Liver (tissue), 9 donors: ENCODE measurements around the gene RNF41. TPM values are rescaled to one million over a fixed set of nuclear protein-coding genes. Genes with fewer than 3 reads are reported as not detected.

Experiments
- DNase-seq: peaks from one replicate; pipeline ENCODE4 v3.0.0-alpha.2; 2017; ENCODE audit warnings: low spot score
- H3K27ac ChIP-seq, 2 donors: one replicate each; pipeline ENCODE4 v1.7.0; 2013; ENCODE audit warnings: inconsistent platforms in 2 of 2, low read length in 2 of 2, control low read depth in 1 of 2, low read depth in 1 of 2, mild to moderate bottlenecking in 1 of 2
- H3K27me3 ChIP-seq, 4 donors: one replicate each; pipeline versions ENCODE4 v1.6.1 to v1.7.0; 2013; ENCODE audit warnings: low read length in 3 of 4, inconsistent platforms in 1 of 4, mild to moderate bottlenecking in 1 of 4, moderate library complexity in 1 of 4; ENCODE audit not compliant: control insufficient read depth in 4 of 4, insufficient read depth in 4 of 4
- H3K36me3 ChIP-seq, 4 donors: one replicate each; pipeline versions ENCODE4 v1.6.1 to v1.7.0; 2013; ENCODE audit warnings: low read length in 3 of 4, mild to moderate bottlenecking in 3 of 4, low read depth in 1 of 4, moderate library complexity in 1 of 4; ENCODE audit not compliant: control insufficient read depth in 4 of 4, insufficient read depth in 3 of 4
- H3K4me1 ChIP-seq, 4 donors: one replicate each; pipeline versions ENCODE4 v1.6.1 to v1.7.0; 2013; ENCODE audit warnings: low read length in 3 of 4, mild to moderate bottlenecking in 3 of 4, moderate library complexity in 1 of 4; ENCODE audit not compliant: control insufficient read depth in 4 of 4, insufficient read depth in 4 of 4
- H3K4me3 ChIP-seq, 3 donors: one replicate each; pipeline versions ENCODE4 v1.6.1 to v1.7.0; 2013; ENCODE audit warnings: low read length in 3 of 3, control low read depth in 1 of 3, low read depth in 1 of 3, mild to moderate bottlenecking in 1 of 3
- H3K9ac ChIP-seq, 2 donors: one replicate each; pipeline ENCODE4 v1.7.0; 2013; ENCODE audit warnings: low read length in 2 of 2, mild to moderate bottlenecking in 2 of 2, moderate library complexity in 2 of 2, control low read depth in 1 of 2, low read depth in 1 of 2
- H3K9me3 ChIP-seq, 4 donors: one replicate each; pipeline versions ENCODE4 v1.6.1 to v1.7.0; 2013; ENCODE audit warnings: low read length in 3 of 4; ENCODE audit not compliant: control insufficient read depth in 4 of 4
- FOXA1 ChIP-seq: IDR thresholded peaks from 2 replicates; pipeline ENCODE4 v1.6.1; 2016; ENCODE audit warnings: antibody characterized with exemption
- FOXA2 ChIP-seq: IDR thresholded peaks from 2 replicates; pipeline ENCODE4 v1.6.1; 2016; ENCODE audit warnings: antibody characterized with exemption
- HNF4A ChIP-seq, 2 donors: conservative IDR thresholded peaks; 2 replicates each; pipeline ENCODE4 v1.6.1; 2016; ENCODE audit warnings: antibody characterized with exemption in 2 of 2, mild to moderate bottlenecking in 2 of 2
- HNF4G ChIP-seq: IDR thresholded peaks from 2 replicates; pipeline ENCODE4 v1.6.1; 2016; ENCODE audit warnings: antibody characterized with exemption
- JUND ChIP-seq, 2 donors: IDR thresholded peaks; 2 replicates each; pipeline ENCODE4 v1.6.1; 2016; ENCODE audit warnings: antibody characterized with exemption in 2 of 2
- RAD21 ChIP-seq, 2 donors: IDR thresholded peaks; 2 replicates each; pipeline ENCODE4 v1.6.1; 2016; ENCODE audit warnings: antibody characterized with exemption in 2 of 2, mild to moderate bottlenecking in 2 of 2
- RXRA ChIP-seq, 2 donors: IDR thresholded peaks; 2 replicates each; pipeline ENCODE4 v1.6.1; 2017 to 2018; ENCODE audit warnings: antibody characterized with exemption in 2 of 2, mild to moderate bottlenecking in 1 of 2
- SP1 ChIP-seq: IDR thresholded peaks from 2 replicates; pipeline ENCODE4 v1.6.1; 2018; ENCODE audit warnings: antibody characterized with exemption, mild to moderate bottlenecking
- TAF1 ChIP-seq: conservative IDR thresholded peaks from 2 replicates; pipeline ENCODE4 v1.6.1; 2016; ENCODE audit warnings: antibody characterized with exemption, mild to moderate bottlenecking
- WGBS: extraction: QIAGEN DNeasy Blood & Tissue Kit; methylation state at CpG from one replicate; pipeline ENCODE4 v1.1.7; 2013; 5-methylcytosine and 5-hydroxymethylcytosine counted together
- polyA plus RNA-seq, 2 donors: library from polyadenylated mRNA; stranded (reverse) in 1 of 2; unstranded in 1 of 2; fragments of 200-250 nt in 1 of 2; fragments of >200 nt in 1 of 2; fragmentation: Nextera tagmentation in 1 of 2; extraction: Ambion mirVana in 1 of 2; gene quantifications; one replicate each; pipeline versions ENCODE4 v1.2.1 to v1.2.3, GENCODE V29; 2013 to 2015
- total RNA-seq, 2 donors: library from RNA; depleted of rRNA; stranded (reverse); fragments of >200 nt; gene quantifications; one replicate each; pipeline ENCODE4 v1.2.3, GENCODE V29; 2014
- TF ChIP-seq, protein P1 (sequence below): fragments of 150-350 bp; IDR thresholded peaks from 2 replicates; pipeline ENCODE4 v1.5.1; 2017; ENCODE audit warnings: improper control_type of control experiment, low read depth, low read length; ENCODE audit not compliant: missing input control
- TF ChIP-seq, protein P2 (sequence below): IDR thresholded peaks from 2 replicates; pipeline ENCODE4 v1.6.1; 2016; ENCODE audit warnings: antibody characterized with exemption
- donor health status: healthy.
- donor health status: healthy.
- donor health status: healthy.
- donor health status: healthy.
- donor health status: healthy.

Gene RNF41
- total and polyA plus RNA-seq, 4 donors, result 7.6 to 31.8 (median 16.8) TPM

DNA sequence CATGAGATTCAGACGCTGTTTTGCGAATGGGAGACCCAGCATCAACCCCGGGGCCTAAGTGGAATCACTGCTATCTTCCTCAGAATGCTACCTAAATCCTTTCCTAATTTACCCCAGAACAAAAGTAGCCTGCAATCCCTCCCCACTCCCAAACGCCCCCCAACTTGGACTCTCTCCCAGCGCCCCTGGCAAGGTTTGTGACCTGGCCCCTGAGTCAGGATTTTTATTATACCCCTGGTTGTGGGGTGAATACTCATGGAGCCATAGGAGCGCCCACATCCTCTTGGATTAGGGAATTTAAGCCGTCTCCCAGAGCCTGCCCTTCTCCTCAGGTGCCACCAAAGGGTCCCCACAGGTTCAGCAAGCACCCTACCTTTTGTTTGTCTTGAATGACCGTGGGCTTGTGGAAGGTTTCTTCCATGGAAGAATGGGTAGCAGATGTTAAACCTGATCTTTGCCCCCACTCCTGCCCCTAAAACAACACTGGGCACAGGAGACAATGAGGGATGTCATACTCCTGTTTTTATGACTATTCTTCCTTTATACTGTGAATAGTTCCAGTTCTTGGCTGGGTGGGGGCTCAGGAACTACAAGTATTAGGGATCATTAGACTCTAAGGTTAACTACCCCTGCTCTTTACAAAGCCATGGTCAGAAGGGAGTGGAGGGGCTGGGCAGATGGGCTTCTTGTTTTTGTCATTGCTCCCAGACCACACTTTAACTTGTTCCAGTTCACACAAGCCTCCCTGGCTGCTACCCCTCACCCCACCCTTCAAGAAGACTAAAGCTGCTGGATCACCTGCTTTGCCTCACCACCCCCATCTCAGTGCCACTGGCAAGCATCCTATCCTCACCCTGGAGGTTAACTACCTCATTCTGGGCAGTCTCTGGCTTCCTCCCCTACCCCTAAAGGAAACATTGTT is 68.7 kb downstream of the RNF41 start:
- no peak for DNase-seq
- Histone ChIP-seq H3K36me3 (no peaks in the 10 kb centered on the region), H3K27me3 (no peaks in the 10 kb centered on the region), H3K27ac (peak overlapping the region; percentile 88 to 98), H3K9me3 (no peaks in the 10 kb centered on the region), H3K4me3 (peak overlapping the region; percentile 4 to 83 (median 79)), H3K9ac (peak overlapping the region; percentile 76 to 86), H3K4me1 (peaks cover 9 to 37% (median 28%) of the 10 kb centered on the region in 4 donors)
- TF ChIP-seq FOXA1 (no peak), RAD21 (IDR thresholded peaks at IDR 0.05) (no peak), FOXA2 (no peak), HNF4G (no peak), SP1 (no peak), TAF1 (no peak), HNF4A (conservative IDR thresholded peaks at IDR 0.05) (no peak), JUND (IDR thresholded peaks at IDR 0.05) (no peak), RXRA (IDR thresholded peaks at IDR 0.05) (no peak)
- TF ChIP-seq, protein P1, sequence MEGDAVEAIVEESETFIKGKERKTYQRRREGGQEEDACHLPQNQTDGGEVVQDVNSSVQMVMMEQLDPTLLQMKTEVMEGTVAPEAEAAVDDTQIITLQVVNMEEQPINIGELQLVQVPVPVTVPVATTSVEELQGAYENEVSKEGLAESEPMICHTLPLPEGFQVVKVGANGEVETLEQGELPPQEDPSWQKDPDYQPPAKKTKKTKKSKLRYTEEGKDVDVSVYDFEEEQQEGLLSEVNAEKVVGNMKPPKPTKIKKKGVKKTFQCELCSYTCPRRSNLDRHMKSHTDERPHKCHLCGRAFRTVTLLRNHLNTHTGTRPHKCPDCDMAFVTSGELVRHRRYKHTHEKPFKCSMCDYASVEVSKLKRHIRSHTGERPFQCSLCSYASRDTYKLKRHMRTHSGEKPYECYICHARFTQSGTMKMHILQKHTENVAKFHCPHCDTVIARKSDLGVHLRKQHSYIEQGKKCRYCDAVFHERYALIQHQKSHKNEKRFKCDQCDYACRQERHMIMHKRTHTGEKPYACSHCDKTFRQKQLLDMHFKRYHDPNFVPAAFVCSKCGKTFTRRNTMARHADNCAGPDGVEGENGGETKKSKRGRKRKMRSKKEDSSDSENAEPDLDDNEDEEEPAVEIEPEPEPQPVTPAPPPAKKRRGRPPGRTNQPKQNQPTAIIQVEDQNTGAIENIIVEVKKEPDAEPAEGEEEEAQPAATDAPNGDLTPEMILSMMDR, result no peak
- TF ChIP-seq, protein P2, sequence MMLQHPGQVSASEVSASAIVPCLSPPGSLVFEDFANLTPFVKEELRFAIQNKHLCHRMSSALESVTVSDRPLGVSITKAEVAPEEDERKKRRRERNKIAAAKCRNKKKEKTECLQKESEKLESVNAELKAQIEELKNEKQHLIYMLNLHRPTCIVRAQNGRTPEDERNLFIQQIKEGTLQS, result no peak
- WGBS, result 18% methylated on average over 8 of the region's 8 CpGs

Other genes starting within 250 kb of the RNF41 start
- 10 to 100 TPM; 40.7 to 44.0 TPM for gene RAB5B, start 247.8 kb downstream of the RNF41 start, total RNA-seq
- 10 to 100 TPM; 20.7 to 36.0 TPM for gene RAB5B, start 247.8 kb downstream of the RNF41 start, polyA plus RNA-seq
- gene SUOX, start 224.6 kb downstream of the RNF41 start, total RNA-seq, result 10 to 100 TPM; 17.3 to 39.3 TPM
- gene SUOX, start 224.6 kb downstream of the RNF41 start, polyA plus RNA-seq, result 10 to 100 TPM; 33.0 to 33.1 TPM
- 1 to 10 TPM in 1 of 2 donors, under 1 TPM in 1; 0.47 to 1.9 TPM for gene IKZF4, start 200.9 kb downstream of the RNF41 start, total RNA-seq
- gene IKZF4, start 200.9 kb downstream of the RNF41 start, polyA plus RNA-seq, result under 1 TPM; 0.69 to 0.80 TPM
- 100 to 1,000 TPM in 1 of 2 donors, 10 to 100 TPM in 1; 62.2 to 187 TPM for gene RPS26, start 180.0 kb downstream of the RNF41 start, total RNA-seq
- gene RPS26, start 180.0 kb downstream of the RNF41 start, polyA plus RNA-seq, result 100 to 1,000 TPM; 250 to 402 TPM
- 100 to 1,000 TPM in 1 of 2 donors, 10 to 100 TPM in 1; 69.0 to 141 TPM for gene ERBB3, start 141.8 kb downstream of the RNF41 start, total RNA-seq
- gene ERBB3, start 141.8 kb downstream of the RNF41 start, polyA plus RNA-seq, result 10 to 100 TPM; 32.4 to 34.2 TPM
- 100 to 1,000 TPM in 1 of 2 donors, 10 to 100 TPM in 1; 74.3 to 148 TPM for gene PA2G4, start 117.4 kb downstream of the RNF41 start, total RNA-seq
- 10 to 100 TPM; 56.8 to 62.9 TPM for gene PA2G4, start 117.4 kb downstream of the RNF41 start, polyA plus RNA-seq
- gene RPL41, start 105.3 kb downstream of the RNF41 start, total RNA-seq, result 1,000 to 10,000 TPM in 1 of 2 donors, 100 to 1,000 TPM in 1; 979 to 1,323 TPM
- gene RPL41, start 105.3 kb downstream of the RNF41 start, polyA plus RNA-seq, result 1,000 to 10,000 TPM; 1,640 to 2,155 TPM
- 1 to 10 TPM; 2.0 to 5.2 TPM for gene ZC3H10, start 103.7 kb downstream of the RNF41 start, total RNA-seq
- 1 to 10 TPM; 1.3 to 1.8 TPM for gene ZC3H10, start 103.7 kb downstream of the RNF41 start, polyA plus RNA-seq
- 10 to 100 TPM; 59.5 to 93.5 TPM for gene ESYT1, start 93.7 kb downstream of the RNF41 start, total RNA-seq
- gene ESYT1, start 93.7 kb downstream of the RNF41 start, polyA plus RNA-seq, result 10 to 100 TPM; 41.0 to 58.1 TPM
- gene MYL6B, start 69.3 kb downstream of the RNF41 start, total RNA-seq, result 10 to 100 TPM in 1 of 2 donors, 1 to 10 TPM in 1; 3.7 to 14.2 TPM
- 10 to 100 TPM; 11.2 to 13.9 TPM for gene MYL6B, start 69.3 kb downstream of the RNF41 start, polyA plus RNA-seq
- 100 to 1,000 TPM; 298 to 482 TPM for gene MYL6, start 63.6 kb downstream of the RNF41 start, total RNA-seq
- gene MYL6, start 63.6 kb downstream of the RNF41 start, polyA plus RNA-seq, result 100 to 1,000 TPM; 766 to 975 TPM
- 10 to 100 TPM; 20.5 to 24.6 TPM for gene SMARCC2, start 32.4 kb downstream of the RNF41 start, total RNA-seq
- 10 to 100 TPM; 12.8 to 24.8 TPM for gene SMARCC2, start 32.4 kb downstream of the RNF41 start, polyA plus RNA-seq
- 10 to 100 TPM; 10.8 to 13.1 TPM for gene NABP2, start 2.4 kb upstream of the RNF41 start, total RNA-seq
- gene NABP2, start 2.4 kb upstream of the RNF41 start, polyA plus RNA-seq, result 10 to 100 TPM; 12.1 to 14.5 TPM
- 100 to 1,000 TPM; 157 to 195 TPM for gene SLC39A5, start 8.1 kb upstream of the RNF41 start, total RNA-seq
- gene SLC39A5, start 8.1 kb upstream of the RNF41 start, polyA plus RNA-seq, result 100 to 1,000 TPM; 125 to 126 TPM
- gene ANKRD52, start 36.5 kb upstream of the RNF41 start, total RNA-seq, result 10 to 100 TPM in 1 of 2 donors, 1 to 10 TPM in 1; 8.3 to 13.6 TPM
- 10 to 100 TPM in 1 of 2 donors, 1 to 10 TPM in 1; 5.4 to 10.3 TPM for gene ANKRD52, start 36.5 kb upstream of the RNF41 start, polyA plus RNA-seq
- 10 to 100 TPM in 1 of 2 donors, 1 to 10 TPM in 1; 3.2 to 40.7 TPM for gene COQ10A, start 45.0 kb upstream of the RNF41 start, total RNA-seq
- gene COQ10A, start 45.0 kb upstream of the RNF41 start, polyA plus RNA-seq, result 10 to 100 TPM in 1 of 2 donors, 1 to 10 TPM in 1; 9.5 to 21.6 TPM
- 10 to 100 TPM; 59.0 to 79.9 TPM for gene CS, start 78.4 kb upstream of the RNF41 start, total RNA-seq
- gene CS, start 78.4 kb upstream of the RNF41 start, polyA plus RNA-seq, result 10 to 100 TPM; 33.8 to 36.0 TPM
- gene CNPY2, start 94.1 kb upstream of the RNF41 start, total RNA-seq, result 10 to 100 TPM; 24.6 to 68.7 TPM
- 100 to 1,000 TPM in 1 of 2 donors, 10 to 100 TPM in 1; 72.6 to 163 TPM for gene CNPY2, start 94.1 kb upstream of the RNF41 start, polyA plus RNA-seq
- gene PAN2, start 112.1 kb upstream of the RNF41 start, total RNA-seq, result 10 to 100 TPM; 20.5 to 92.4 TPM
- gene PAN2, start 112.1 kb upstream of the RNF41 start, polyA plus RNA-seq, result 10 to 100 TPM; 26.9 to 28.5 TPM
- gene IL23A, start 117.0 kb upstream of the RNF41 start, total RNA-seq, result under 1 TPM in 1 of 2 donors, not detected in 1; 0.25 TPM
- under 1 TPM; 0.14 to 0.22 TPM for gene IL23A, start 117.0 kb upstream of the RNF41 start, polyA plus RNA-seq
- gene STAT2, start 138.2 kb upstream of the RNF41 start, total RNA-seq, result 100 to 1,000 TPM in 1 of 2 donors, 10 to 100 TPM in 1; 68.7 to 219 TPM
- gene STAT2, start 138.2 kb upstream of the RNF41 start, polyA plus RNA-seq, result 10 to 100 TPM; 48.4 to 64.5 TPM
- gene APOF, start 140.9 kb upstream of the RNF41 start, total RNA-seq, result 100 to 1,000 TPM in 1 of 2 donors, 10 to 100 TPM in 1; 11.9 to 109 TPM
- gene APOF, start 140.9 kb upstream of the RNF41 start, polyA plus RNA-seq, result 100 to 1,000 TPM; 203 to 335 TPM
- 10 to 100 TPM; 12.9 to 17.6 TPM for gene TIMELESS, start 227.5 kb upstream of the RNF41 start, total RNA-seq
- gene TIMELESS, start 227.5 kb upstream of the RNF41 start, polyA plus RNA-seq, result 1 to 10 TPM; 5.1 to 7.8 TPM
- gene MIP, start 232.7 kb upstream of the RNF41 start, total RNA-seq, result under 1 TPM; 0.09 to 0.50 TPM
- under 1 TPM; 0.28 to 0.60 TPM for gene MIP, start 232.7 kb upstream of the RNF41 start, polyA plus RNA-seq
- 1 to 10 TPM; 3.8 to 7.6 TPM for gene SPRYD4, start 246.7 kb upstream of the RNF41 start, total RNA-seq
- 10 to 100 TPM in 1 of 2 donors, 1 to 10 TPM in 1; 7.7 to 13.0 TPM for gene SPRYD4, start 246.7 kb upstream of the RNF41 start, polyA plus RNA-seq